Stimulated activated CD8-positive, alpha-beta memory T cell treated with anti-CD3 and anti-CD28 coated beads, Interleukin-4, amount 100 ng/mL, for 4 hours (primary cell): Measurements from ENCODE around the gene CACNA1I.

ENCODE experiments used
- DNase-seq, 2 donors: peaks; one replicate each; pipeline ENCODE4 v3.0.0-alpha.2; 2020; ENCODE audit warnings: low read depth in 2 of 2, low spot score in 1 of 2

CACNA1I gene

DNA sequence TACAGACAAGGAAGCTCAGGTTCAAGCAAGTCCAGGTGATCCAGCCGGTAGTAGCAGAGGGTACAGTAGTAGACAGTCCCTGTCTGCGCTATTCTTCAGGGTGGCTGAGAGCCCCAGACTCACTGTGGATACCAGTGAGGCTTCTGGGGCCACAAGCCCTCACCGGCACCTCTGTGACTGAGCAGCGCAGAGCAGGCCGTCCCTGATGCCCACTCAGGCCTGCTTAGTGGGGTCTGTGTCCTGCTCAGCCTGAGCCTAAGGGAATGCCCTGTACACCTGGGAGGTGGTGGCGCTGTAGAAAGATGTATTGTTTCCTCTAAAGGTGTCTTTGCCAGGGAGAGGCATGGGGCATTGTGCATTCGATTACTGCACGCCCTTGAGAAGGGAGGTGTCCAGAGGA is 143.8 kb downstream of the CACNA1I start:
- DNase-seq, result no peak

DNA sequence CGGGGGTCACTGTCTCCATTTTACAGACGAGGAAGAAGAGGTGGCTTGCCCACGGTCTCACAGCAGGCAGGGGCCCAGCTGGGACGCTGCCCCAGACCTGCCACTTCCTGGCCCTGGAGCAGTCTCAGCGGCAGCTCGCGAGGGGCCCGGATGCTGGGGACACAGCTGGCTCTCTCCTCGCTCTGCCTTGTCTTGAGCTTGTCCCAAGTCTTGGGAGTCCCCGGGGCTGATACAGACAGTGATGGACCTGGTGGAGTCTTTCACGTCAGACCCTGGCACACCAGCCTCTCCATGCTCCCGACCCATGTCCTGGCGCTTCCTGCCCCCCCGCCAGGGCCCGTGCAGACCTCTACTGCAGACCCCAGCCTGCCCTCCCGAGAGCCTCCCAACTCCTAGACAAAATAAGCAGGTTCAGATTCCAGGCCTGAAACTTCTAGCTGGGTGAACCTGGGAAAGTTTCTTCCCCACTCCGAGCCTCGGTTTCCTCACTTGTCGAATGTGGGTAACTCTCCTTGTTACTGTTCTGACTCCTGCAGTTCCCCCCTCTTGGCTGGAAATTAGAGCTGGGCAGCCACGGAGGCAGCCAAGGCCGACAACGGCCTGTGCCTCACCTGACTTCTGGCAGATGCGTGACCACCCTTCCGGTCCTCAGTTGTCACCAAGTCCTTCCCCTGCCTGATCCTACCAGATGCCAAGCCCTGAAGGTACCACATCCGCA is 145.4 kb downstream of the CACNA1I start:
- DNase-seq, result no peak

DNA sequence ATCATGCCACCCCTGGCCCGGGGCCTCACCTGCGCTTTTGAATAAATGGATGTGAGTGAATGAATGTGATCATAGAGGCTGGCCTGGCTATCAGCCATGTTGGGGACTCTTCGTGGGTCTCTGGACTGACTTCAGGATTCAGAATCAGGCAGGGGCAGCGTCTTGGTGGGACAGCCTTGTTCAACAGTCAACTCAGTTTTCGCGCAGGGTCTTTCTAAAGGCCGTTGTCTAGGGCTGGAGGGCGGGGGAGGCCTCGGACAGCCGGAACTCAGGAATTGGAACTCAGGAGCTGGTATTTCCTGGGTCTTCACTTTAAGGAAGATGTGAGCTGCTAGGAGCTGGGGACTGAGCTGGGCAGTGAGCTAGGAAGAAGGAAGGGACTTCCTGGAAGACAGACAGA is 146.0 kb downstream of the CACNA1I start:
- DNase-seq, result no peak

DNA sequence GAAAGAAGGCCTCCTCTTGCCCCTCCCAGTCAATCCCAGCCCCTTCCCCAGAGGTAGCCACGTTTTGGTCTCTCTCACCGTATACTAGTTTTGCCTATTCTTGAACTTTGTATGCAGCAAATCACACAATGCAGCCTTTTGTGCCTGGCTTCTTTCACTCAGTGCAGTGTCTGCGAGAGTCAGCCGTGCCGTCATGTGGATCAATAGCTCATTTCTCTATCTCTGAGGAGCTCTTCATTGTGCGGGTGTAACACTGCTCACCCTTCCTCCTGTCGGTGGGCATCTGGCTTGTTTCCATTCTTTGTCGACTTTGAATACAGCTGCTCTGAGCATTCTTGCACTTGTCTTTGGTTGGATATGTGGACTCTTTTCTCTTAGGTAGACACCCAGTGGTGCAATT is 146.5 kb downstream of the CACNA1I start:
- DNase-seq, result no peak

DNA sequence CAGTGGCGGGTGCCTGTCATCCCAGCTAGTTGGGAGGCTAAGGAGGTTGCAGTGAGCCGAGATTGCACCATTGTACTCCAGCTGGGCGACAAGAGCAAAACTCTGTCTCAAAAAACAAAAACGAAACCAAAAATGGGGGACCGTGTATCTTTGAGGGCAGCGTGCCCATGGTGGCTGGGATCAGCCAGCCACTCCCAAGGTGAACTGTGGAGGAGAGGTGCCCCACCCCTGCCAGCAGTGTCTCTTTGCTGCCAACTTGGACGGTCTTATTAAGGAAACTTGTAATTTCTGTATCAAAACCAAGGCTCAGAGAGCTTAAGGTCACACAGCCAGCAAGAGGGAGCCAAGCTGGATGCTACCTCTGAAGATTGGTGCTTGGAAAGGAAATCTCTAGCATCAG is 147.7 kb downstream of the CACNA1I start:
- DNase-seq, result no peak

DNA sequence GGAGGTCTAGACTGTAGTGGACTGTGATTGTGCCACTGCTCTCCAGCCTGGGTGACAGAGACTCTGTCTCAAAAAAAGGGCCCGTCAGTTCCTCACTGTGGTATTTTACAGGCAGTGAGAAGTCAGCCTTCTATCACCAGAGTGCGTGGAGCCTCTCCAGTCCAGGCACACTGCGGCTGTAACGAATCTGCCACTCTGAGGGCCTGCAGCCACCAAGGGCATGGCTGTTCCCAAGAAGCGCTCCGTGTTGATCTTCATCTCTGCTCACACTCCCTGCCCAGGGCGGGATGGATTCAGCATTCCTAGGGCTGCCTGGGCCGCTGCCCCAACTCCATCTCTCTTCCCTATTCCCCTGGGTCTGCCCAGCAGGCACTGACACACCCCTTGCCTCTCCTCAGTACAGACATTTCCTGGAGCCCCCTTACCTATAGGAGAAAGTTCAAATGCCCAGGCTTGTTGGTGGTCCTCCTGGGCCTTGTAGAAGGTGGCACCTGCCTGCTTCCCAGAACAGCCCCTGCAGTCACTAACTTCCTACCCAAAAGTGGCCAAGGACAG is 148.4 kb downstream of the CACNA1I start:
- DNase-seq, result no peak

DNA sequence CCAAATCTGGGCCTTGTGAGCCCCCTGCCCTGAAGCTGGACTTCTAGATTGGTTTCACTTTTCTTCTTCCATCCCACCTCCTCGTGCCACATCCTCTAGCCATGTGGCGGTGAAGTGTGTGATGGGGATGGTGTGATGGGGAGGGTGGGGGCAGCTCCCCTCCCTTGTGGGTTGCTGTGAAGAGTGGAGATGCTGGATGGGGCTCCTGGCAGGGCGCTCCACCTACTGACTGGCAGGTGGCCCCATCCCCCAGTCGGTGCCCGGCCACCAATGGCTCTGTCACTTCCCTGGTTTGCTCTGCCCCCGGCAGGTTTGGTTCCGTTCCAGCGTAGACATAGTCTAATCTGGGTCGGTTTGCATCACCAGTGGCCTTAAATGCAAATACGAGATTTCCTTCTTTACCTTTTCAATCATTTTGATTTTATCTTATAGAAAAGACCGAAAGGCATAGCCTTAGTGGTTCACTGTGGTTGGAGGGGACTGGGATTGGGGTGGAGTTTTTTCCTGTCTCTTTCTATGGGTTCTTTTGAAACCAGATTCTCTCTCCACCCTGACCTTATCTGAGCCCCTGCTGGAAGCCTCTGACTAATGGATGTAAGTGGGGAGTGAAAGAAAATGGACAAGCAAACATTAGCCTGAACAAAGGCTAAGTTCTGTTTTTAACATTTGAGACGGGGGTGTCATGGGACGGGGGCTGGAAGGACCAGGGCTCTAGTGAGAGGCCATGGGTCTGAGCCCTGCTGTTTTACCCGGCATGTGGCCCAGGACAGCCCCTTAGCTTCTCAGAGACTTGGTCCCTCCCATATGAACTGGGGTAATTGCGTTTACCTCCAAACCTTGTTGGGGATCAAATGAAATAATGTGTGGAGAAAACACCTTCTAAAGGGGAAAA is 149.3 kb downstream of the CACNA1I start:
- no peak for DNase-seq

DNA sequence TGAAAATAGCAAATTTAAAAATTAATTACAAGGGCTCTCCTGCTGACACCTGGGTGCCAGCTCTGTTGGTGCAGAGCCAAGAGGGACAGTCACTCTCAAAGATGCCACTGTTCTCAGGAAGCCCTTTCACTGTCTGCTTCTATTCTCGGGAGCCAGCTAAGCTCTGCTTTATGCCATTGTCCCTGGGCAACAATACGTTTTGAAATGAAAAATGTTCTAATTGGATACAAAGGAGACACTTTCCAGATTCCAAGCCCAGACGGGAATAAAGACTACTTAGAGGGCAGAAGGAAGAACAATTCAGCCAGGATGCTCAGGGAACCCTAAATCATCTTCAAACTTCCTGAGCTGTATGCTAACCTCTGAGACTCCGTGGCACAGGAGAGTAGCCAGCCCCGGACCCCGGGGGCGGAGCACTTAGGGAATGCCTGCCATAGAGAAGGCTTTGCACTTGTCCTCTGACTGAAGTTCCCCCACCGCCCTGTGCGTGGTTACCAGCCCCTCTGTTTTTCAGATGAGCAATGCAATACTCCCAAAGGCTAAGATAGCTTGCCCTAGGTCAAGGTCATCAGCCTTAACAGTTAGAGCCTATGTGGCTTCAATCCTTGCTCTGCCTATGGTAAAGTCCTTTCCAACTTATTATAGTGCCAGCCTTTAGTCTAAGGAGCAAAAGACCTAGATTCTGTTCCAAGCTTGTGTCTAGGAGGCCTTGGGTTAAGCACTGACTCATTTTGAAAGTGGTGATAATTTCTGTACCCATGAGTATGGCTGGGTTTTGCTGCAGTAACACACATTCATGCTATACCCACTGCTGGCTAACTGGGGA is 150.9 kb downstream of the CACNA1I start:
- DNase-seq, result no peak

DNA sequence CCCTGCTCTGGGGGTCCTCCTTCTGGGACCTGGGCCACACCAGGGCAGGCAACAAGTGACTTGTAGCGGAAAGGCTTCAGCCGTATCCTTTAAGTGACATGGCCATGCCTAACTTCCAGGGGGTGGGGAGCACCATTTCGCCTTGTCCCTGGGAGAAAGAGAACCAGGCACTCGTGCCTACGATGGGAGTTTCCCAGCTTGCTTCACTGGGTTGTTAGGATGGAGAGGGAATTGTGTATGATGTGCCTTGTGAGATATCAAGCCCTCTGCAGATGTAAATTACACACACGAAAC is 151.4 kb downstream of the CACNA1I start:
- no peak for DNase-seq

DNA sequence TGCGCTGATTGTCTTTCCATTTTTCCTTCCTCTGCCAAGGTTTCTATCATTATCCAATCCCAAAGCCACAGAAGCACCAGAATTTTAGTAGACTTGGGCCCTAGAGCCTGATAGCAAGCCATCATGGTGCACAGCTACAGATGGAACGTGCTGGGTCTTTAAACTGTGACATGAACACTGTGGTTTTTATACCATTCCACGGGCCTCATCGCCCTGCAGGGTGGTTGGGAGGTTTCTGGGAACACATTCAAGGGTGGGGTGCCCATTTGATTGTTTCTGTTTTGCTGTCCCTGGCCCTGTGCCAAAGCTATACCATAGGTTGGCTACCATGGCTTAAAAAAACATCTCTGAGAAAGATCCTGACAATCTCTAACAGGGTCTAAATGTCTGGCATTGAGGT is 151.9 kb downstream of the CACNA1I start:
- no peak for DNase-seq

DNA sequence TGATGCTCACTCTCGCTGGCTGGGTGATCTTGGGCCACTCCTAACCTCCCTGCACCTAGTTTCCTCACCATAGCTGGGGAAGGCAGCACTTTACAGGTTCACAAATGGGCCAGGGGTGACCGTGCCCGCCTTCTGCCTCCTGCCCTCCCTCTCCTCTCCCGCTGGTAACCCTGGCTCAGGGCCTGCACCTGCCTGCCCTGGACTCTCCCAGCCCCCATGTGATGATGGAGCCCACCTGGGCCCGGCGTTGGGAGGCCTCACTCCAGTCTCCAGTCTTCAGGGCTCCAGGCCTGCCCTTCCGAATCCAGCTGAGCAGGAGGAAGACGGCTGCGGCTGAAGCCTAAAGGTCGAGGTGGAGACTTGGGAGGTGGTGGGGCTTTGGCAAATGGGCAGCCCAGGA is 152.9 kb downstream of the CACNA1I start:
- no peak for DNase-seq

DNA sequence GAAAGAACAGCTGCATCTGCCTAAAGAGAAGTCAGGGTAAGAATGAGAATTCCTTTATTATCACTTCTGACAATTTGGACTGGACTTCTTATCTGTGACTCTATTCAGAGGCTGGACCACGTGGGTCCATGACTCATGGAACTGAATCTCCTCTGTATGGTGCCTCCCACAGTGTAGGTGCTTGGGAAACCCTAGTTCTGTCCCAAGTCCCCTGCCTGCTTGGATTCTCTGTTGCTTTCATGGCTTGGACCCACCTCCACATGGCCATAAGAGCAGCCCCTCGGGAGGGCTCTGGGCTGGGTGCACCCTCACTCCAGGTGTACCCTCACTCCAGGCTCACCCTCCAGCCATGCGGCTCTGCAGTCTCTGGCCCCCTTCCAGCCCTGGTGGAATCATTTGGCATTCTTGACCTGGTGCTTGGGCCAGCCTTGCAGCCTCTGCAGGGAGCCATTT is 153.4 kb downstream of the CACNA1I start:
- DNase-seq, result no peak

DNA sequence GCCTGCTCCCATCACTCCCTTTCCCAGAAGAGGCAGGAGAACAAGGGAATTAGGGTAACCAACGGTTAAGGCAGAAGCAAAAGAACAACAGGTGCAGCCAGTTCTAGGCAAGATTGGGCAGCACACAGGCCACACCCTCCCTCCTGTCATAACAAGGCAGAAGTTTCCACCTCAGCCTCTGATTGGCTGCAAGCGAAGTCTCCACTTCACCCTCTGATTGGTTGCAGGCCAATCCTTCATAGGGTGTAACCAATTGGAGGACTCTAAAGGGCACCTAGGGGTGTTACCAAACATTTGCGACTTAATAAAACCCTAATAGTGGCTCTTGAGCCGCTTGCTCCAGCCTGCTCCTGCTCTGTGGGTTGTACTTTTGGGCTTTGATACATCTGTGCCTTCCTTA is 153.8 kb downstream of the CACNA1I start:
- DNase-seq, result no peak

DNA sequence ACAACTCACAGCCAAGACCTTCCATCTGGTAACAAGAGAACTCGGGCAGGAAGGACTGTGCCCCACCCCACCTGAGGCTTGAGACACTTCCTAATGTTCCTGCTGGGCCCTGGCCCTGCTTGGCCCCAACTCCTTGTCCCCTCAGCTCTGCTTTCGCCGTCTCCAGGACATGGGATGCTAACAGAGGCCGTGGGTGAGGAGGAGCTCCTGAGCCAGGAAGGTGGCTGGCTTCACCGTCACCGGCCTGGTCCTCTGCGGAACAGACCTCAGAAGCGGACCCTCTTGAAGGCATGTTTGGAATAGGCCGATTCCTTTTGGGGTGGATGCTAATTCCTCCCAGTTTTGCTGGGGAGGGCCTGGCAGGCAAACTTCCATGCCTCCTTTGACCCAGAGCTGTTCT is 154.3 kb downstream of the CACNA1I start:
- DNase-seq, result no peak

DNA sequence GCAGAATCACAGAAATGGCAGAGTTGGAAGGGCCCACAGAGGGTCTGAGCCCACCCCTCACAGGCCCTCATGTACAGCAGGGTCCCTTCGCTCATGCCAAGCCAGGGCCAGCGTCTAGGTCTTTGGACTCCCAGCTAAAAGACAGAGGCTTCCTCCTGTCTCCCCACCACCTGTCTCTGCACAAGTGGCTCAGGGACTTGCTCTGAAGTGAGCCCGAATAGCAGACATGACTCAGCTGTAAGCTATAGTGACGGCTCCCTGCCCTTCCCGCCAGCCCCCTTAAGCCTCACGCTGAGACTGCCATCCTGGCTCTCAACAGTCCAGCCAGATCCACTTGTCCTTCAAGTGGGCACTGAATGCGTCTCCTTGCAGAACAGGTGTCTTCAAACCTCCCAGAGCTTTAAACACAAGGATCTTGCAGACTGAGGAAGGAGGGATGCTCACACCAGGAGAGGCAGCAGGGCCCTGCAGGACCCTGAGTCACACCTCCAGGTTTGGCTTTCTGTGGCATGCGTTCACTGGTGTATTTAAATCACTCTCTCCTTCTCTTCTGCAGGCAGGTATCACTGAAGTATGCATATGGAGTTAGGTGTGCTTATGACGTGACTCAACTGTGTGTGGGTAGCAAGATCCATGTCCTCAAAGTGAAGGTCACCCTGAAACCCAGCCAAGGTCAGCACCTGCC is 154.9 kb downstream of the CACNA1I start:
- no peak for DNase-seq

DNA sequence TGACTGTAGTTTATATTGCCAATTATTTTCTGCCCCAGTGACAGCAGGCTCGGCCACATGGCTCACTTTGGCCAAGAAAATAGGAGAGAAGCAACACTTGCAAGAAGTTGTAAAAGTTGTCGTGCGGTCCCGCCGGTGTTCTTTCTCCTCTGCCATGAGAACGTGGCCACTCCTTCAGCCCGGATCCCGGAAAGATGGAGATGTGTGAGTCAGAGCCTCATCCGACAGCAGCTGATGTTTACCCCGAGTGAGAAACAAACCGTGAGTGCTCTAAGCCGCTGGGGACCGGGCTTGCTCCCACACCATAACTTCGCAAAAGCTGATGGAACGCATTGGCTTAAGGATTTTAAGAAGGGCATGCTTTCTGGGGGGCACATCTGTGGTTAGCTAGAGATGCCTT is 157.0 kb downstream of the CACNA1I start:
- DNase-seq, result no peak

DNA sequence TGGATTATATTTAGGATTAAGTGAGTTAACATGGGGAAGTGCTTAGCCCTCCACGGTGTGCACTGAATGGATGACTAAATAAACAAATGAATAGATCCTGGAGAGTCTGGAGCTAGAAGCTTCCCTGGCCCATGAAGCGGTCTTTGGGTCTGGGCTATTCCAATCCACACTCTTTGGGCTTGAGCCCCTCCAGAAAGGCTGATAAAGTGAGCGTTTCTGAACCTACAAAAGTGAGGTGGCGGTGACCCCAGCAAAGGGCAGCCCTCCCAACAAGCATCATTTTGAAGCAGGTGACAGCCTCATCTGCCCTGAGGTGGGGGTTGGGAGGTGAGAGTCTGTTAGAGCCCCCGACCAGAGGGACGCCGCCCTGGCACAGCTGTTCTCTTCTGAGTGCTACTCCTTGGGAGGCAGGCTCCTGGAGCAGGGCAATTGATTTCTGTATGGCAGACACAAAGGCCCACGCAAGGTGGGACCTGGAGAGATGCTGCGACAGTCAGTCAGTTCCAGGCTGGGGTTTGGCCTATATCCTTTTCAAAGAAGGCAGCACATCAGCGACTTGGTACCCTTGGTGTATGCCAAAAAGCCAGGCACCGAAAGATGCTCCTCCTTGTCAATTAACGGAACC is 157.8 kb downstream of the CACNA1I start:
- DNase-seq, result no peak

DNA sequence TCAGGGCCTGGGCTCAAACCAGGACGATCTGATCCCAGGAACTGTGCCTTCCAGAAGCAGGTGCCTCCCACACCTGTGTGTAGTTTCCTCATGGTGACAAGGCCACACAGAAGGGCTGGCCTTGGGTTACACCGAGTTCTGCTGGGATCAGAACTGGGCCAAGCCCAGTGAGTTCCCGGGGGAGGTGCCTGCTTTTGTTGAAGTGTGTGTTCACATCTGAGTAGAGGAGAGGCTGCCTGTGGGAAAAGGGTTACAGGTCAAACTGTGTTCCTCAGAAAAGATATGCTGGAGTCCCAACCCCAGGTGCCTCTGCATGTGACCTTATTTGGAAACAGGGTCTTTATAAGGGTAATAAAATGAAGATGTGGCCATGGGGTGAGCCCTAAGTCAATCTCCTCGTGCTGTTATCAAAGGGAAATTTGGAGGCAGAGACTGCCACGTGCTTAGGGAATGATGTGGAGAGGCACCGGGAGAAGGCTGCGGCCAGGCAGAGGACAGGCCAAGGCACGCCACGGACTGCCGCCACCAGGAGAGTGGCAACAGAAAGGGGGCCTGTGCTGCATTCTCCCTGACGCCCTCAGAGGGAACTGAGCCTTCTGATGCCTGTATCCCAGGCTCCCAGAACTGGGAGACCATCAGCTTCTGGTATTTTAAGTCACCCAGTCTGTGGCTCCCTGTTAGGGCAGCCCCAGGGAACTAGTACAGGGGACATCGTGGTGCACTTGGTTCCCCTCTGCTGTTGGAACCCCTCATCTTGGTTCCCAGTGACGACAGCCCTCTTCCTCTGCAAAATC is 158.8 kb downstream of the CACNA1I start:
- DNase-seq, result no peak

DNA sequence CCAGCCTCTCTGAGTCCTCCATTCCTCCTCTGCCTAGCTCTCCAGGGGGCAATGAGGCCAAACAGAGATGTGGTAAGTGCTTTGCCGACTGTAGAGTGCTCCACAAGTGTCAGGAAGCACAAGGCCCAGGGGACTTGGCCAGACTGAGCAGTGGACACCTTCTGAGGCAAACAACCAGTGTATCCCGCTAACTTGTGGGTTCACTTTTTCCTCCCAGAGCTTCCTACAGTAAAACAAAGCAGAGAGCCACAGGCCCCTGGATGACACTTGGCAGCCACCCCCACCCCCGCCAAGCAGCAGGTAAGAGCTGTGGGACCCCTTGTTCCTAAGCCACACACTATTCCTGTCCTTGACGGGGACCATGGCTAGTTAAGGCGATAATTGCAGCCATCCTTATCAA is 160.9 kb downstream of the CACNA1I start:
- DNase-seq, result no peak
